IgD-negative memory B cell (primary cell): ENCODE measurements around the gene SLC6A17. TPM values are rescaled to one million over a fixed set of nuclear protein-coding genes. Genes with fewer than 3 reads are reported as not detected.

Source experiments
- H3K27ac Mint-ChIP-seq, 3 donors: one replicate each; pipeline ENCODE4 v1.8.0; 2020 to 2022; ENCODE audit warnings: mild to moderate bottlenecking in 3 of 3, mixed read lengths in 3 of 3, moderate library complexity in 1 of 3
- H3K27me3 Mint-ChIP-seq: one replicate; pipeline ENCODE4 v1.8.0; 2021; ENCODE audit warnings: mixed read lengths
- H3K36me3 Mint-ChIP-seq: one replicate; pipeline ENCODE4 v1.8.0; 2020; ENCODE audit warnings: mild to moderate bottlenecking, mixed read lengths
- H3K4me1 Mint-ChIP-seq, 3 donors: one replicate each; pipeline ENCODE4 v1.8.0; 2020 to 2022; ENCODE audit warnings: mixed read lengths in 3 of 3, mild to moderate bottlenecking in 1 of 3
- H3K4me3 Mint-ChIP-seq, 4 donors: one replicate each; pipeline ENCODE4 v1.8.0; 2020 to 2022; ENCODE audit warnings: mild to moderate bottlenecking in 4 of 4, mixed read lengths in 4 of 4, moderate library complexity in 3 of 4
- H3K9me3 Mint-ChIP-seq, 3 donors: one replicate each; pipeline ENCODE4 v1.8.0; 2020 to 2021; ENCODE audit warnings: mixed read lengths in 3 of 3, mild to moderate bottlenecking in 1 of 3
- polyA plus RNA-seq: library from polyadenylated mRNA; unstranded; fragments of 300-500 nt; fragmentation: Illumina TruSeq; gene quantifications from one replicate; pipeline ENCODE4 v1.2.3, GENCODE V29; 2021

SLC6A17 gene
- polyA plus RNA-seq, 1 donor from 2014 or later: not detected

DNA sequence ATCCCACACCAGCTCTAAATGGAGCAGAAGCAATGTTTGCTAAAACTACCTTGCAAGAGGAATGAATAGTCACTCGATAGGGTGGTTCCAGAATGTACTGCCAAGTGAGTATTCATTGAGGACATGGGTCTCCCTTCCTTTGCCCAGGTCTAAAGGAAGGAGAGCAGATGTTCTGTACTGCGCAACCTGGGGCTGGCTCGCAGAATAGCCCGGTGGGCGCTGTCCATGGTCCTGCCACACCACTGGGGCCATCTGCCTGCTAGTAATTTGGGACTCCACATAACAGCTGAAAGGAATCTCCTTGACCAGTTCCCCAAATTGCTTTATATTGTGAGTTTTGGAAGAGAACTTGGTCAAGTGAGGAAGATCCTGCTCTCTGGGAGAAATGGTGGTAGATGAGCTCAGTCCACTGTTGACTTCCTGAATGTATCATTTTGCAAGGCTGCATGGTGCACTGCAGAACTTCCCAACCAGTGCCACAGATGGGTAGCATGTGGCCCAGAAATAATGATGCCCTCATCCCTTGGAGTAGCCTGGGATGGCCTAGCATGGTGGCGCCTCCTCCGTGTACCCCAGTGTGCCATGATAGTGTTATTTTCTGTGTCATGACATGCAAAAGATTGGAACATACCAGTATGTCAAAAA, 5.7 kb downstream of the SLC6A17 start:
- peaks cover 0 to 6% (median 2%) of the 10 kb centered on the region in 3 donors for H3K9me3 Mint-ChIP-seq
- H3K4me1 Mint-ChIP-seq: no peaks in the 10 kb centered on the region
- H3K4me3 Mint-ChIP-seq: no peak overlapping the region
- peaks cover 46% of the 10 kb centered on the region for H3K27me3 Mint-ChIP-seq
- H3K27ac Mint-ChIP-seq: no peak overlapping the region
- H3K36me3 Mint-ChIP-seq: peaks cover 2% of the 10 kb centered on the region

DNA sequence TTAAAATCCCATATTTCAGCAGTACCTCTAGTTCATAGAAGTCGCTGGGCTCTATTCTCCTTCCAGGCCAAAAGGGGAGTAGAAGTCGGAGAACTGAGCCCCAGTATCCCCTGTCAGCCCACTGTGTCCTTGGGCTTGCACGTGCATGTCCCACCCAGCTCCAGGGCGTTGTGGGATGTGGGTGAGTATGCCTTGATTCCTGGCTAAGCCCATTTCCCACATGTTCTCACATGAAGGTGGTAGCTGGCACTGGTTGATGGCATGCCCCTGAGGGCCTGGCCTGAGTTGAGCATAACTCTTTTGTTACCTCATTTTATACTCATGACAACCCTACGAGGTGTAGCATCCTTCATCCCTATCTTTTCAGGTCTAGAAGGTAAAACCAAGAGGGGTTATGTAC, 8.0 kb downstream of the SLC6A17 start:
- Mint-ChIP-seq H3K9me3 (peaks cover 0 to 8% (median 2%) of the 10 kb centered on the region in 3 donors), H3K27ac (no peak overlapping the region), H3K4me1 (no peaks in the 10 kb centered on the region), H3K4me3 (no peak overlapping the region), H3K36me3 (peaks cover 2% of the 10 kb centered on the region), H3K27me3 (peaks cover 31% of the 10 kb centered on the region)

DNA sequence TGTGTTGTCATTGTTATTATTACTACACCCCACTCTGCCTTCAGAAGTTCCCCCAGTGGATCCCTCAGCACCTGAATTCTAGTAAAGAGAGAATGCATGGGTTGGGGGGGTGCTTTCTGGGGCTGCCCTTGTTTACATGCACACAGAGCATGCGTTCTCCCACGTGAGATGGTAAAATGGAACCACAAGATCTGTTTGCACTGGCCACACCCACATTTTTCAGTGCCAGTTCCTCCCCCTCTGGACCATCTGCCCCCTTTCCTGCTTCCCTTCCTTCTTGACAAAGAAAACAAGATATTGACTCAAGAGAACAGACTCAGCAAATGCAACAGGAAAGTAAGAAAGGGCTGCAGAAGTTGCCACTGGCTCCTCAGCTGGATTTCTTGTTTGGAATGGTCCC, 8.9 kb downstream of the SLC6A17 start:
- Mint-ChIP-seq H3K4me3 (no peak overlapping the region), H3K27me3 (peaks cover 29% of the 10 kb centered on the region), H3K27ac (no peak overlapping the region), H3K36me3 (peaks cover 2% of the 10 kb centered on the region), H3K4me1 (no peaks in the 10 kb centered on the region), H3K9me3 (peaks cover 0 to 8% (median 2%) of the 10 kb centered on the region in 3 donors)

DNA sequence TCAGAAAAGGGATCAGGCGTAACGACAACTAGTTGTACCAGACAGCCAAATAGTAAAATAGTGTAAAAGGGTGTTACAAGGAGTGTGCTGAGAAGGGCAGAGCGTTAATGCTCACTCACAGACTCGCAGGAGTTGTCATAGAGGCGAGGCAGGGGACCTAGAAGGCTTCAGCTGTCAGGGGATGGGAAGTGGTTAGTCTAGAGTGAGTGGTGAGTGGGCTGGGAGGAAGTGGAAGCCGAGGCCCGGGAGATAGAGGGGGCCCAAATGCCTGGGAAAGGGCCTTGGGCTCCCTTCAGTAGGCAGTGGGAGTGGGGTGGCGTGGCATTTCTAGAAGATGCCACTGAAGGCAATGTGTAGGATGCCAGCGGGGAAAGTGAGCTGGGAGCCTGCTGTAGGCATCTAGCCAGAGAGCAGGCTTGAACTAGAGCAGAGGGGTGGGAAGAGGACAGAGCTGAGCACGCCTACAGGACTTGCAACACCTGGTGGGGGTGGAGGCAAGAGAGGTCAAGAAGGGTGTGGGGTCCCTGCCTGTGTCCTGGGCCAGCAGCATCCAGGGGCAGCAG, 10.3 kb downstream of the SLC6A17 start:
- no peak overlapping the region for H3K4me3 Mint-ChIP-seq
- H3K4me1 Mint-ChIP-seq: no peaks in the 10 kb centered on the region
- peaks cover 0 to 8% (median 2%) of the 10 kb centered on the region in 3 donors for H3K9me3 Mint-ChIP-seq
- H3K36me3 Mint-ChIP-seq: peaks cover 2% of the 10 kb centered on the region
- no peak overlapping the region for H3K27ac Mint-ChIP-seq
- H3K27me3 Mint-ChIP-seq: peaks cover 18% of the 10 kb centered on the region

DNA sequence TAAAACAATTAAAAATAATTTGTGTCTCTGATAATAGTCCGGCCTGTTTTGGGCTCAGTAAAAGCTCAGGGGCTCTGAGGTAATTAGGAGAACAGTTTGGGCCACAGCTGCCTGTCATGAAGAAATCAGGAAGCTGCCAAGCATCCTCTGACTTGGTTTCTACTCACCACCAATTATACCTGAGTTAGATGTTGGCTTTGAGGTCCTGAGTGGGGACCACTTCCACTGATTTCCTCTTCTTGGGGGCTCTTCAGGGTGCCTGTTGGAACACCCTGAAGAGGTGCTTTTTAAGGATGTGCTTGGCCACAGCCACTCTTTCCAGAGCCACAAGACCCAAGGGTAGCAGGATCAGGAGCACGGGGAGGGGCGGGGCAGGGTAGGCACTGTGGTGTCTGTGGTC, 10.9 kb downstream of the SLC6A17 start:
- Mint-ChIP-seq H3K27me3 (peaks cover 17% of the 10 kb centered on the region), H3K36me3 (peaks cover 2% of the 10 kb centered on the region), H3K9me3 (peaks cover 0 to 8% (median 2%) of the 10 kb centered on the region in 3 donors), H3K27ac (no peak overlapping the region), H3K4me1 (no peaks in the 10 kb centered on the region), H3K4me3 (no peak overlapping the region)

DNA sequence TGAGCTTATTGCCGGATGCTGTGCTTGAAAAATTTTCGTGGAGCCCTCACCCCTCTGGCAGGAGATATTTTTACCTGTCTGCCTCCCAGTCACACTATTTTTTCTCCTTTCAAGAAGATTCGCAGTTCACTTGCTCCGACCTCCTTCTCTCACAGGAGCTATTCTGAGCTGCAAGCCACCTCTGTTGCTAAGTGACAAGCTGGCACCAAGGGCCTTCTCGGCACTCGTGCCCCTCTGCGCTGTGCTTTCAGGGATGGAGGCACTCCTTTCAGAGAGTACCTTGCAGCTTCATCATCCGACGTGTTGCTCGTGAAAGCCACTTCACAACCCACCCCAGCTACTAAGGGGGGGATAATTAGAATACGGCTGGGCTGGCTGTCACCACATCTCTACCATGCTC, 11.6 kb downstream of the SLC6A17 start:
- peaks cover 0 to 8% (median 2%) of the 10 kb centered on the region in 3 donors for H3K9me3 Mint-ChIP-seq
- H3K27ac Mint-ChIP-seq: no peak overlapping the region
- no peak overlapping the region for H3K4me3 Mint-ChIP-seq
- H3K4me1 Mint-ChIP-seq: no peaks in the 10 kb centered on the region
- H3K36me3 Mint-ChIP-seq: peaks cover 2% of the 10 kb centered on the region
- peaks cover 13% of the 10 kb centered on the region for H3K27me3 Mint-ChIP-seq

DNA sequence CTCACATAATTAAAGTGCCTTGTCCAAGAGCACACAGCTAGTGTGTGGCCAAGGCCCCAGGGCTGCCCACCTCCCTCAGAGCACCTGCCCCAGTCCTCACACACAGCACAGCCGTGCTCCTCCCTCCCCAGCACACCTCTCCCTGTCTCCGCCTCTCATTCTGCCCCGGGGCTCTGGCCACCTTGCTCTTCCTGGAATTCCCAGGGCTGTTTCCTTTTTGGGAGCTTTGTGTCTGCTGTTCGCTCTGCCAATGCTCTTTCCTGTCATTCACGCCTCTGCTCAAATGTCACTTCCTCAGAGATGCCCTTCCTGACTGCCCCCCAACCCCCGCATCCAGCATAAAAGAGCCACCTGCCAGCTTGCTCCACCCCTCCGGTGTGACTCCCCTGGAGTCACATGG, 13.3 kb downstream of the SLC6A17 start:
- H3K27ac Mint-ChIP-seq: no peak overlapping the region
- no peaks in the 10 kb centered on the region for H3K36me3 Mint-ChIP-seq
- no peaks in the 10 kb centered on the region for H3K4me1 Mint-ChIP-seq
- peaks cover 0 to 6% (median 0%) of the 10 kb centered on the region in 3 donors for H3K9me3 Mint-ChIP-seq
- H3K27me3 Mint-ChIP-seq: peaks cover 7% of the 10 kb centered on the region
- H3K4me3 Mint-ChIP-seq: no peak overlapping the region

DNA sequence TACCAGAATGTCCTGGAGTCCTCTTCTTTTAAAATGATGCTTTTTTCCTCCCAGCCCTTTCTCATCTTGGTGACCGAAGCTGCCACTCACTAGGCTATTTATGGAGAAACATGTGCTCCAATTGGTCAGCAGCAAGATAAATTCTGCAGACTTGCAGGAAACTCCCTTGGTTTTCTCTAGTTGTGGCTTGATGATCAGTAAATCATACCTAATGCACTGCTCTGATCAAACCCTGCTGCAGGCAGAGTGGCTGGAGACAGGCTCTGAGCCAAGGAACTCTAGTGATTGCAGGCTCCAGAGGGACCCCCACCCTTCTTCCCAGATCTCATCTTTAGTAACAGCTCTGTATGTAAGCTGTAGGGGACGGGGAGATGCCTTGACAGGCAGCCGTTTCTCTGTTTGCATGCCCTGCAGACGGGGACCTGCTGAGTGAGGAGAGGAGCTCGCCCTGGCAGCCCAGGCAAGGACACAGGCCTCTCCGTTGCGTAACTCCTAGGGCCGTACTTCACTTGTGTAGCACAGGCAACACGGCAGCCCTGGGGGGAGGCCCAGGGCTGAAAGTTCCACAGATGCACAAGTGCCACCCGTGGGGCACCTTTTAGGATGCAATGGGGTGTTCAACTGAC, 14.5 kb downstream of the SLC6A17 start:
- H3K9me3 Mint-ChIP-seq: peaks cover 0 to 6% (median 0%) of the 10 kb centered on the region in 3 donors
- H3K27me3 Mint-ChIP-seq: peaks cover 7% of the 10 kb centered on the region
- H3K27ac Mint-ChIP-seq: no peak overlapping the region
- no peak overlapping the region for H3K4me3 Mint-ChIP-seq
- no peaks in the 10 kb centered on the region for H3K4me1 Mint-ChIP-seq
- no peaks in the 10 kb centered on the region for H3K36me3 Mint-ChIP-seq

DNA sequence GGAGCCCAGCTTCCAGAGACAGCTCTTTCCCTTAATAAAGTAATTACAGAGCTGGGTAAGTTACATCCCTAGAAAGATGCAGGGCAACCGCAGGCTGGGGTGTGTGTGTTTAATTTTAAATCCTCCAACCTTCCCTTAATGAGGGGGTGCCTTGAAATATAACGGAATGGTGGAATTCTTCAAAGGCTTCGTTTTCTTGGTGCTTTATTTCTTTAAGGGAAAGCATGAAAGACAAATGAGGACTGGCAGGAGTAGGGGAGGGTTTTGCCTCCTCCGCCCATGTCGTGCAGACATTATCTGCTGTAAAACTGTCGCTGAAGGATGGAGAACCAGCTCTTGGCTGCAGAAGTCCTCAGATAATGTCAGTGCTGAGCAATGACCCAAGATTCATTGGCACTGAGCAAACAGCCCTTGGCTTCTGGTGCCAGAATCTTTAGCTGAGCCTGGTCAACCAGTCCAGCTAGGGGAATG, 15.5 kb downstream of the SLC6A17 start:
- H3K9me3 Mint-ChIP-seq: peaks cover 0 to 3% (median 0%) of the 10 kb centered on the region in 3 donors
- no peaks in the 10 kb centered on the region for H3K36me3 Mint-ChIP-seq
- H3K27me3 Mint-ChIP-seq: peaks cover 7% of the 10 kb centered on the region
- H3K4me1 Mint-ChIP-seq: no peaks in the 10 kb centered on the region
- no peak overlapping the region for H3K27ac Mint-ChIP-seq
- no peak overlapping the region for H3K4me3 Mint-ChIP-seq

DNA sequence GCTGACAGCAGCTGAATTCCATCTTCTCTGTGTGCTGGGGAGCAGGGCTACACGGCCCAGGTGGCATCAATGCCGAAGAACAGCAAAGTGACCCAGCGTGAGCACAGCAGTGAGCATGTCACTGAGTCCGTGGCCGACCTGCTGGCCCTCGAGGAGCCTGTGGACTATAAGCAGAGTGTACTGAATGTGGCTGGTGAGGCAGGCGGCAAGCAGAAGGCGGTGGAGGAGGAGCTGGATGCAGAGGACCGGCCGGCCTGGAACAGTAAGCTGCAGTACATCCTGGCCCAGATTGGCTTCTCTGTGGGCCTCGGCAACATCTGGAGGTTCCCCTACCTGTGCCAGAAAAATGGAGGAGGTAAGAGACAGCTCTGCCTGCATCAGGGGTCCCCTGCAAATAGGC, 16.6 kb downstream of the SLC6A17 start:
- Mint-ChIP-seq H3K4me3 (no peak overlapping the region), H3K4me1 (no peaks in the 10 kb centered on the region), H3K27ac (no peak overlapping the region), H3K9me3 (peaks cover 0 to 1% (median 0%) of the 10 kb centered on the region in 3 donors), H3K27me3 (peaks cover 4% of the 10 kb centered on the region), H3K36me3 (no peaks in the 10 kb centered on the region)

DNA sequence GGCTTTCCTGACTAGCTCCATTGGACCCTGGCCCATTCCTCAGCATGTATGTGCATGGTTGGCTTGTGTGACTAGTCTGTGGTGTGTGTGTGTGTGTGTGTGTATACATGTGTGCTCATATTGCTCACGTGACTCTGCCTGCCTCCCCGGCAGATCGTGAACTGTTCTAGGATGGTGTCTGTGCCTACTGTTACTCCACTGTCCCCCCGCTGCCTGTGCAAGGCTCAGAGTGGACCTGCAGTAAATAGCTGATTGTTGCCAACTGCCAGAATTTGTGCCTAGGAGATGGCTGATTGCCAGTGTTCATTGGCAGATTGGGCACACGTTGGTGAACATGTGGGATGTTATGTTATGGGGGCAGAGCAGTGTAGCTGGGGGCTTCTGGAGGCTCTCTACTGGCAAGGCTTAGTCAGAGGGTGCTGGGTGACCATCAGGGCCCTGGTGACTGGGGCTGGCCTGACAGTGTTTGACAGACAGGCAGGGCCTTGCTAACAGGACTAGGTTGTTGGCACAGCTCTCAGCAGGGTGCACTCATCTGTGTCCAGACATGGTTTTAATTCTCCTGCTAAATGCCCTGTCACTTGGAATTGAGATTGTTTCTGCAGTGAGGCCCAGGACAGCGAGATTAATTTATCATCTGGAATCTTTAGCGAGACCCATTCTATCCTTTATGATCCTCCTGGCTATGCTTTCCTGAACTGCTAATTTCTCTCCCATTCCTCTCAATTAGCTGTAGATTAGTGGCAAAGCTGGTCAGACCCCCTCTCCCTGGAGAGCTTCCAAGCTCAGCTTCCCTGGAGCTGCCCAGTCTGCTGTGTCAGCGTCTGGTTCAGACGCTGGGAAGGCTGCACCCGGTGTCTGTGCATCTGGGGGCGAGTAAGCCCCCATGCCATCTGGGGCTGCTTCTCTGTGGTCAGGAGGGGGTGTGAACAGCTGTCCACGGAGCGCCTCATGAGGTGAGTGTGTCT, 20.8 kb downstream of the SLC6A17 start:
- Mint-ChIP-seq H3K27ac (no peak overlapping the region), H3K36me3 (no peaks in the 10 kb centered on the region), H3K9me3 (no peaks in the 10 kb centered on the region), H3K4me1 (no peaks in the 10 kb centered on the region), H3K27me3 (peaks cover 14% of the 10 kb centered on the region), H3K4me3 (no peak overlapping the region)

DNA sequence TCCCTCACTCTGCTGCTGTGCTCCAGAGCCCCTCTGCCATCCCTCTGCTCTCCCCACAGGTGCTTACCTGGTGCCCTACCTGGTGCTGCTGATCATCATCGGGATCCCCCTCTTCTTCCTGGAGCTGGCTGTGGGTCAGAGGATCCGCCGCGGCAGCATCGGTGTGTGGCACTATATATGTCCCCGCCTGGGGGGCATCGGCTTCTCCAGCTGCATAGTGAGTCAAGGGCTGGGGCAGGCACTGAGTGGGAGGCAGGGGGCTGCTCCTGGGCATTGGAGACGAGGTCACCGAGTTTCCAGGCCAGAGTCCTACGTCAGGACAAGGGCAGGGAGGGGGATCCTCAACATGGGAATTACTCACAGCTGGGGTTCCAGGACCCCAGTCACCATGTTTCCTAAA, 21.7 kb downstream of the SLC6A17 start:
- Mint-ChIP-seq H3K4me3 (no peak overlapping the region), H3K9me3 (no peaks in the 10 kb centered on the region), H3K27me3 (peaks cover 12% of the 10 kb centered on the region), H3K36me3 (no peaks in the 10 kb centered on the region), H3K27ac (no peak overlapping the region), H3K4me1 (no peaks in the 10 kb centered on the region)

DNA sequence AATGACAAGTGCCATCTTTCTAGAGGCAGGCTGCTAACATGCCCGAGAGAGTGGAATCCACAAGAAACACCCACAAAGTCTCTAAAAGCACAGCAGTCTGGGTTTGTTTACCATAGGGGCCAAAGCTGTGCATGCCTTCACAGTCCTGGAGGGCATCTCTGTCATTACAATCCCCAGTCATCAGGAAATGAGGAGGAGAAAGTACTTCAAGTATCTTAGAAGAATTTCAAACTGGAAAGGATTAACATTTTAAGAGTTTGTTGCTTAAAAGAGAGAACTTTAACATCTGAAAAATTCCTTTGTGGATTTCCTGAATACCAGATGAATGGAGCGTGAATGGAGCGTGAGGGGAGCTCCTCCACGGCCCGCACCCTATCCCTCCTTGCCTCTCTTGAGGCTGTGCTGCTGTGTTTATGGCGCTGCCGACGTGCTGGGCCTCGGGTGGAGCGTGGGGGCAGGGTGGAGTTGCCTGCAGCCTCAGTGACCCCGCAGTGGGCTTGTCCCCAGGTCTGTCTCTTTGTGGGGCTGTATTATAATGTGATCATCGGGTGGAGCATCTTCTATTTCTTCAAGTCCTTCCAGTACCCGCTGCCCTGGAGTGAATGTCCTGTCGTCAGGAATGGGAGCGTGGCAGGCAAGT, 23.3 kb downstream of the SLC6A17 start:
- Mint-ChIP-seq H3K27ac (no peak overlapping the region), H3K36me3 (peaks cover 2% of the 10 kb centered on the region), H3K4me3 (no peak overlapping the region), H3K9me3 (peaks cover 0 to under 1% (median 0%) of the 10 kb centered on the region in 3 donors), H3K4me1 (peaks cover 0 to 2% (median 0%) of the 10 kb centered on the region in 3 donors), H3K27me3 (peaks cover 16% of the 10 kb centered on the region)

DNA sequence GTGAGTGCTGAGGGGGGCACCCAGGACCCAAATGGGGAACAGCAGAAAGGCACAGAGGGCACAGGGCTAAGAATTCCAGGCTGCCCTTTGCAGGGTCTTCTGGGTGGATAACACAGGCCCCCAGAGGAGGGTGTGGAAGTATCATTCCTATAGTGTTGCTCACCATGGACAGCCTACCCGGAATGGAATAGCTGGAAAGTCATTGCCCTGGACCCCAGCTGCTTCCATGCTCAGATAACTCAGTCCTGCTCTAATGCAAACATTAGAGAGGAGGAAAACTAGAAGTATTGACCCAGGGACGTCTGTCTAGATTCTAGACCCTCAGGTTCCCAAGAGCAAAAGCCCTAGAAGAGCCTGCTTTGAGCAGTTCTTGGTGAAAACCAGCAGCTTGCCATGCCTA, 24.7 kb downstream of the SLC6A17 start:
- H3K9me3 Mint-ChIP-seq: peaks cover 0 to 3% (median 0%) of the 10 kb centered on the region in 3 donors
- H3K27me3 Mint-ChIP-seq: peaks cover 18% of the 10 kb centered on the region
- peaks cover 0 to 2% (median 0%) of the 10 kb centered on the region in 3 donors for H3K4me1 Mint-ChIP-seq
- H3K4me3 Mint-ChIP-seq: no peak overlapping the region
- H3K27ac Mint-ChIP-seq: no peak overlapping the region
- peaks cover 2% of the 10 kb centered on the region for H3K36me3 Mint-ChIP-seq
